ENCODE results near the gene ARMC12. TPM values are rescaled to one million over a fixed set of nuclear protein-coding genes. Genes with fewer than 3 reads are reported as not detected.

Gene ARMC12
- total and polyA plus RNA-seq, 2 experiments from 2014 or later, result 0.83 to 3.2 TPM

GRCh38 chr6:35723587-35723986 is 13.2 kb upstream of the ARMC12 start:
- H3K36me3 ChIP-seq (replicated peaks; ENCODE audit: insufficient read depth, low read depth), result no peaks in the 10 kb centered on the region
- no peaks in the 10 kb centered on the region for H3K27me3 ChIP-seq
- H3K4me2 ChIP-seq, result peak overlapping the region; percentile 0
- no peak overlapping the region for H2AFZ ChIP-seq
- H3K4me3 ChIP-seq, result no peak overlapping the region
- DNase-seq (ENCODE audit: low spot score), result no peak
- H3K9me2 ChIP-seq (replicated peaks; ENCODE audit: insufficient read depth), result no peaks in the 10 kb centered on the region
- peak overlapping the region; percentile 44 for H3K27ac ChIP-seq
- no peaks in the 10 kb centered on the region for H4K20me1 ChIP-seq (ENCODE audit: insufficient read depth, poor library complexity, severe bottlenecking)
- no peak for TF ChIP-seq CTCF (IDR thresholded peaks at IDR 0.05; ENCODE audit: poor library complexity)
- no peak for TF ChIP-seq EZH2 (IDR thresholded peaks at IDR 0.05; ENCODE audit: borderline replicate concordance)
- TF ChIP-seq EZH2phosphoT487 (IDR thresholded peaks at IDR 0.05; ENCODE audit: low read depth, severe bottlenecking, unreplicated experiment), result no peak
- H3K4me1 ChIP-seq (ENCODE audit: insufficient read depth), result peaks cover 78% of the 10 kb centered on the region
- no peaks in the 10 kb centered on the region for H3K9me3 ChIP-seq (ENCODE audit: low read depth)
- no peaks in the 10 kb centered on the region for H3K79me2 ChIP-seq
- 84% methylated on average over 2 of the region's 2 CpGs for WGBS (ENCODE audit: low lambda C conversion rate, missing lambda C conversion rate)

- DNase-seq (ENCODE audit: low spot score), result no peak
- Histone ChIP-seq H3K9me3 (ENCODE audit: low read depth) (no peaks in the 10 kb centered on the region), H3K4me3 (no peak overlapping the region), H2AFZ (no peak overlapping the region), H3K4me2 (peak overlapping the region; percentile 0), H3K27me3 (no peaks in the 10 kb centered on the region), H3K79me2 (no peaks in the 10 kb centered on the region), H3K36me3 (replicated peaks; ENCODE audit: insufficient read depth, low read depth) (no peaks in the 10 kb centered on the region), H3K4me1 (ENCODE audit: insufficient read depth) (peaks cover 78% of the 10 kb centered on the region), H3K9me2 (replicated peaks; ENCODE audit: insufficient read depth) (no peaks in the 10 kb centered on the region), H4K20me1 (ENCODE audit: insufficient read depth, poor library complexity, severe bottlenecking) (no peaks in the 10 kb centered on the region), H3K27ac (peak overlapping the region; percentile 44)
- TF ChIP-seq EZH2phosphoT487 (IDR thresholded peaks at IDR 0.05; ENCODE audit: low read depth, severe bottlenecking, unreplicated experiment), result no peak
- no peak for TF ChIP-seq EZH2 (IDR thresholded peaks at IDR 0.05; ENCODE audit: borderline replicate concordance)
- TF ChIP-seq CTCF (IDR thresholded peaks at IDR 0.05; ENCODE audit: poor library complexity), result no peak
- 82% methylated on average over 4 of the region's 4 CpGs for WGBS (ENCODE audit: low lambda C conversion rate, missing lambda C conversion rate)
Measured at GRCh38 chr6:35724059-35724458, 12.8 kb upstream of the ARMC12 start.

GRCh38 chr6:35724471-35724870 is 12.4 kb upstream of the ARMC12 start:
- Histone ChIP-seq H3K9me3 (ENCODE audit: low read depth) (no peaks in the 10 kb centered on the region), H3K4me2 (no peak overlapping the region), H3K36me3 (replicated peaks; ENCODE audit: insufficient read depth, low read depth) (no peaks in the 10 kb centered on the region), H3K27ac (peak overlapping the region; percentile 100), H3K4me1 (ENCODE audit: insufficient read depth) (peaks cover 78% of the 10 kb centered on the region), H3K27me3 (no peaks in the 10 kb centered on the region), H4K20me1 (ENCODE audit: insufficient read depth, poor library complexity, severe bottlenecking) (no peaks in the 10 kb centered on the region), H3K4me3 (no peak overlapping the region), H2AFZ (no peak overlapping the region), H3K9me2 (replicated peaks; ENCODE audit: insufficient read depth) (no peaks in the 10 kb centered on the region), H3K79me2 (no peaks in the 10 kb centered on the region)
- 84% methylated on average over 2 of the region's 2 CpGs for WGBS (ENCODE audit: low lambda C conversion rate, missing lambda C conversion rate)
- no peak for DNase-seq (ENCODE audit: low spot score)
- TF ChIP-seq EZH2phosphoT487 (IDR thresholded peaks at IDR 0.05; ENCODE audit: low read depth, severe bottlenecking, unreplicated experiment) (no peak), EZH2 (IDR thresholded peaks at IDR 0.05; ENCODE audit: borderline replicate concordance) (no peak), CTCF (IDR thresholded peaks at IDR 0.05; ENCODE audit: poor library complexity) (no peak)

All from hepatocyte (in vitro differentiated cells).